ENCODE measurements around the gene PGA5.
A peak's percentile ranks its signal among the peaks of the same experiment; 100 is the strongest.
"Not testable (repeated sequence)": the region's sequence is repeated elsewhere in the genome, so short reads cannot be mapped to it uniquely, and the experiment has no call there.

The PGA5 gene

DNA sequence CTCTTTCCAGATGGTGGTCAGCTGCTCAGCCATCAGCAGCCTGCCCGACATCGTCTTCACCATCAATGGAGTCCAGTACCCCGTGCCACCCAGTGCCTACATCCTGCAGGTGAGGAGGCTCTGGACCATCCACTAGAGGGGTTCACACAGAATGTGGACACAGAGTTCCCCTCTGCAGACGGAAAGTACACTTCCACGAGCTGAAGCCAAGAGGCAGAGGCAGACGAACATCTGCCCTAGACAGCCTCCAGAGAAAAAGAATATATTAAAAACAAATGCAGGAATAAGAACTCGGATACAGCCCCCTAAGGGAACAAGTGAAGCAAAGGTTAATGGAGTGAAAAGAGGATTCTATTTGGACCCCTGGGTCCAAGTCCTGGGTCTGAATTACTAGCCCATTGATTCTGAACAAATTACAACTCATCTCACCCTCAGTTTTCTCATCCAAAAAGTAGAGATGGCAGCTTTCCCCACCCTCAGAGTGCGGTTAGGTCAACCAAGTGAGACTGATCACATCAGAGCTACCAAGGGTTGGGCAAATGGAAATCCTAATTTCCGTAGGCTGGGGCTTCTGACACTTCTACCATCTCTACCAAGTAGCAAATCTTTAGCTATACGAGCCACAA, 29.5 kb upstream of the PGA5 start:
- H3K4me3 Mint-ChIP-seq; H3K36me3 Mint-ChIP-seq (ENCODE audit: low read depth); intact Hi-C loops (cut with micrococcal nuclease); H3K9me3 Mint-ChIP-seq; H3K27me3 Mint-ChIP-seq; H3K27ac Mint-ChIP-seq; H3K4me1 Mint-ChIP-seq (ENCODE audit: low read depth): not testable (repeated sequence)

GRCh38 chr11:61212202-61212601, 28.8 kb upstream of the PGA5 start:
- H3K27ac Mint-ChIP-seq; intact Hi-C loops (cut with micrococcal nuclease); H3K9me3 Mint-ChIP-seq; H3K27me3 Mint-ChIP-seq; H3K4me1 Mint-ChIP-seq (ENCODE audit: low read depth); H3K4me3 Mint-ChIP-seq; H3K36me3 Mint-ChIP-seq (ENCODE audit: low read depth): not testable (repeated sequence)

DNA sequence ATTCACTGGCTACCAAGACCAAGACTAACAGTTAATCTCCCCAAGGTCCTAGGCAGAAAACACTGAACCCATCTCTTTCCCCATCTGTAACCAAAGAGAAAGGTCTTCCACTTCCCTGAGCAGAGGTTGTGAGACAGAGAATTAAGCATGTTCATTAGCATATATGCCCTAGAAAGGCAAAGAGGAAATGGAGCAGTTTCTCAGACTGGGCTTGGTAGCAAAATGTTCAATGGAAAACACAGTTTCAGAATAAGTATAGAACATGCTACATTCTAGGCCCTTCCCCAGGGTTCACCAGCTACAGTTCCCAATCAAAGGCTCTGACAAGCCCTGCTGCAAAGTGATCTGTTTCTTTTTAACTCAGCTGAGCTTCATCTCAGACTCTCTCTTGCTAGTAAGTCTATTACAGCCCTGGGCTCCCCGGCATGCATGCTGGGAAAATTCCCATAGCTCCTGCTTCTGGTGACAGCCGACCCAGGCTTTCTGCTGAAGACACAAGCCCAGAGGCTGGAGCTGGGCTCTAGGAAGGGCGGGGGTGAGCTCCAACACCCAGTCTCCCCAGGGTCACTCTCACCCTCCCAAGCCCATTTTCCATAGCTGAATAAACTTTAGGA, 27.2 kb upstream of the PGA5 start:
- H3K36me3 Mint-ChIP-seq (ENCODE audit: low read depth); H3K9me3 Mint-ChIP-seq; H3K4me1 Mint-ChIP-seq (ENCODE audit: low read depth); H3K4me3 Mint-ChIP-seq; H3K27me3 Mint-ChIP-seq; H3K27ac Mint-ChIP-seq; intact Hi-C loops (cut with micrococcal nuclease): not testable (repeated sequence)

- intact Hi-C loops (cut with micrococcal nuclease); H3K4me3 Mint-ChIP-seq; H3K27ac Mint-ChIP-seq; H3K36me3 Mint-ChIP-seq (ENCODE audit: low read depth); H3K4me1 Mint-ChIP-seq (ENCODE audit: low read depth); H3K9me3 Mint-ChIP-seq; H3K27me3 Mint-ChIP-seq: not testable (repeated sequence)
Observed at GRCh38 chr11:61218306-61218705, 22.7 kb upstream of the PGA5 start.

- H3K9me3 Mint-ChIP-seq; H3K4me1 Mint-ChIP-seq (ENCODE audit: low read depth); H3K27ac Mint-ChIP-seq; H3K4me3 Mint-ChIP-seq; H3K36me3 Mint-ChIP-seq (ENCODE audit: low read depth); H3K27me3 Mint-ChIP-seq; intact Hi-C loops (cut with micrococcal nuclease): not testable (repeated sequence)
Observed at GRCh38 chr11:61219016-61219415, 22.0 kb upstream of the PGA5 start.

DNA sequence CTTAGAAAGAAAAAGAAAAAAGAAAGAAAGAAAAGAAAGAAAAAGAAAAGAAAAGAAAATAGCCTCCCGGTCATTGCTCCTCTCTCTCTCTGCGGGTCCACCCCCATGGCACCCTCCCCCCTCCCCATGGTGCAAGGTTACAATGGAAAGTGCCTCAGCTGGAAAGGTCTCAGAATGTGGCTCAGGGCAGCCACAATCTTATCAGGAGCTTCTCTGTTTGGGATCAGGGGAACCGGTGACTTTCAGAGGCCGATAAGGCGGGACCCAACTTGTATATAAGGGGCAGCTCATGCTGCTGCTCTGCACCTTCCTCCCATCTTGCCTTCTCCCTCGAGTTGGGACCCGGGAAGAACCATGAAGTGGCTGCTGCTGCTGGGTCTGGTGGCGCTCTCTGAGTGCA, 18.9 kb upstream of the PGA5 start, which contains the start of gene PGA4:
PGA4 (plus strand) TSS at position 301 of the 400 bp plus-strand sequence; CDS start at position 355, 54 bp downstream.
- H3K36me3 Mint-ChIP-seq (ENCODE audit: low read depth); H3K27me3 Mint-ChIP-seq; H3K9me3 Mint-ChIP-seq; H3K4me1 Mint-ChIP-seq (ENCODE audit: low read depth); H3K27ac Mint-ChIP-seq; H3K4me3 Mint-ChIP-seq; intact Hi-C loops (cut with micrococcal nuclease): not testable (repeated sequence)

DNA sequence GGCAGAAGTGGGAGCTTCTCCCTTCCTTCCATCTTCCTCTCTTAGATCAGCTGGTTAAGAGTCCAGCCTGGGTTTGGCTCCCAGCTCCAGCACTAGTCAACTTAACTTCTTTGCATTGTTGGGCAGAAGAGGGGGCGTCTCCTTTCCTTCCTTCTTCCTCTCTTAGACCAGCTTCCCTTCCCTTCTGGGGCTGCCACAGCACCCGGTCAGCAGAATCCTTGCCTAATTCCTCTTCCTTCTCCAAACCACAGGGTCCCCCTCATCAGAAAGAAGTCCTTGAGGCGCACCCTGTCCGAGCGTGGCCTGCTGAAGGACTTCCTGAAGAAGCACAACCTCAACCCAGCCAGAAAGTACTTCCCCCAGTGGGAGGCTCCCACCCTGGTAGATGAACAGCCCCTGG, 18.3 kb upstream of the PGA5 start:
- H3K27me3 Mint-ChIP-seq; H3K9me3 Mint-ChIP-seq; H3K4me1 Mint-ChIP-seq (ENCODE audit: low read depth); H3K27ac Mint-ChIP-seq; H3K4me3 Mint-ChIP-seq; intact Hi-C loops (cut with micrococcal nuclease); H3K36me3 Mint-ChIP-seq (ENCODE audit: low read depth): not testable (repeated sequence)

DNA sequence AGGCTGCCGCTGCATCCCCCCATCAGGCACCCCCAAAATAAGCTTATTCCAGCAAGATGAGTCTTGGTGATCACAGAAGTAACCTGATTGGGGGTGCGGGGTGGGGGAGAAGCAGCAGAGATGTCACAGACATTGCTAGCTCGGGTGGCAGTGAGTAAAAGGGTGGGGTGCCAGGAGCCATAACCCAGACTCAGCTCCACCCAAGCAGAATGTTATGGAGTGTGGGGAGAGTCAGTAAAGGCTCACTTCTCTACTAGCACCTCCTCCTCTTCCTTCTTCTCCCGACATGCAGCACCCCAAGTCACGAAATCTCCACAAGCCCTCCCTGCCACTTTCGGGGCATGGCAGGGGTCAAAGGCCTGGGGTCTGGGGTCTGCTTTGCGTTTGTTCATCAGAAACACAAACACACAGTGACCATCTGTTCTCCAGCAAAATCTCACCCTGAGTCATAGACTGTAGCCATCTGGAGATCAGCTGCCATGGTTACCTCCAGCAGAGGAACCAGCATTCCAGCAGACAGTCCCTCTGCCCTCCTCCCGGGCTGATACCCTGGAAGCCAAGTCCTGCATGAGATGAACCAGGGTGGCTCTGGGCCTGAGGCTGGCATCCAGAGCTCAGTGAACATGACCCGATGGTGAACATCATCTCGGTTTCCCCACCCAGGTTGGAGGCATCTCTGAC, 14.4 kb upstream of the PGA5 start:
- H3K27me3 Mint-ChIP-seq; H3K9me3 Mint-ChIP-seq; H3K4me3 Mint-ChIP-seq; intact Hi-C loops (cut with micrococcal nuclease); H3K27ac Mint-ChIP-seq; H3K36me3 Mint-ChIP-seq (ENCODE audit: low read depth); H3K4me1 Mint-ChIP-seq (ENCODE audit: low read depth): not testable (repeated sequence)

DNA sequence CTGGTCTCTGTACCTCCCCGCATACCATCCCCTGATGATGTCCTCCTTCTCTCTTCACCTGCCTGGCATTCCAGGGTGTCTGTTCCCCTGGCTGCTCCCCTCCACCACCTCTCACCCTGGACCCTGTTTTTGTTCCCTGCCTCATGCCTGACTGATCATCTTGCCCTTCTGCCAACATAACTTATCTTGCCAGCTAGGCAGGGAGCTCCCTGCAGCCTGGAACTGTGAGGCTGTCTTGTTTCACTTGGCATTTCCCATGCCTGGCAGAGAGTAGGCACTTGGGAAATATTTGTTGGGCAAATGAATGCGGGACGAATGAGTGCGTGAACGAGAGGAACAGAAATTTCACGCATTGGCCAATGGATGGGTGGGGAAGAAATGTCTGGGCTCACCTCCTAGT, 11.5 kb upstream of the PGA5 start:
- intact Hi-C loops (cut with micrococcal nuclease); H3K9me3 Mint-ChIP-seq; H3K27me3 Mint-ChIP-seq; H3K36me3 Mint-ChIP-seq (ENCODE audit: low read depth); H3K4me1 Mint-ChIP-seq (ENCODE audit: low read depth); H3K4me3 Mint-ChIP-seq; H3K27ac Mint-ChIP-seq: not testable (repeated sequence)

DNA sequence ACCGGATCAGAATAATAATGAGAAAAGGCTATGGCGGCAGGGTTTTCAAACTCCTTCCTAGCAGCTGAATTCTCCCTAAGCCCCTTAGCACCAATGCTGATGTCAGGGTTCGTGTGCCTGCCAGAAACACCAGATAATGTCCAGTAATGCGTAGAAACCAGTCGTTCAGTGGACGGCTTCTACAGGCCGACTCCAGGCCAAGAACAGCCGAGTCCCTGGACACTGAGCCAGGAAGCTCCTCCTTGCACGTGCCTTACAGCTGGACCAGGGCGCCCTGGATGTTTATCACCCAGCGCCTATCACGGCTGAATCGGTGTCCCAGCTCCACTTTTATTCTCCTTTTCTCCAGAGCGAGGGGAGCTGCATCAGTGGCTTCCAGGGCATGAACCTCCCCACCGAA, 9.9 kb upstream of the PGA5 start:
- H3K27ac Mint-ChIP-seq; H3K4me1 Mint-ChIP-seq (ENCODE audit: low read depth); intact Hi-C loops (cut with micrococcal nuclease); H3K9me3 Mint-ChIP-seq; H3K4me3 Mint-ChIP-seq; H3K36me3 Mint-ChIP-seq (ENCODE audit: low read depth); H3K27me3 Mint-ChIP-seq: not testable (repeated sequence)

- H3K36me3 Mint-ChIP-seq (ENCODE audit: low read depth); H3K9me3 Mint-ChIP-seq; H3K27me3 Mint-ChIP-seq; H3K4me3 Mint-ChIP-seq; H3K4me1 Mint-ChIP-seq (ENCODE audit: low read depth); H3K27ac Mint-ChIP-seq; intact Hi-C loops (cut with micrococcal nuclease): not testable (repeated sequence)
Observed at GRCh38 chr11:61231585-61231984, 9.4 kb upstream of the PGA5 start.

DNA sequence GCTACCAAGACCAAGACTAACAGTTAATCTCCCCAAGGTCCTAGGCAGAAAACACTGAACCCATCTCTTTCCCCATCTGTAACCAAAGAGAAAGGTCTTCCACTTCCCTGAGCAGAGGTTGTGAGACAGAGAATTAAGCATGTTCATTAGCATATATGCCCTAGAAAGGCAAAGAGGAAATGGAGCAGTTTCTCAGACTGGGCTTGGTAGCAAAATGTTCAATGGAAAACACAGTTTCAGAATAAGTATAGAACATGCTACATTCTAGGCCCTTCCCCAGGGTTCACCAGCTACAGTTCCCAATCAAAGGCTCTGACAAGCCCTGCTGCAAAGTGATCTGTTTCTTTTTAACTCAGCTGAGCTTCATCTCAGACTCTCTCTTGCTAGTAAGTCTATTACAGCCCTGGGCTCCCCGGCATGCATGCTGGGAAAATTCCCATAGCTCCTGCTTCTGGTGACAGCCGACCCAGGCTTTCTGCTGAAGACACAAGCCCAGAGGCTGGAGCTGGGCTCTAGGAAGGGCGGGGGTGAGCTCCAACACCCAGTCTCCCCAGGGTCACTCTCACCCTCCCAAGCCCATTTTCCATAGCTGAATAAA, 8.3 kb upstream of the PGA5 start:
- H3K4me1 Mint-ChIP-seq (ENCODE audit: low read depth); intact Hi-C loops (cut with micrococcal nuclease); H3K9me3 Mint-ChIP-seq; H3K27me3 Mint-ChIP-seq; H3K36me3 Mint-ChIP-seq (ENCODE audit: low read depth); H3K4me3 Mint-ChIP-seq; H3K27ac Mint-ChIP-seq: not testable (repeated sequence)

DNA sequence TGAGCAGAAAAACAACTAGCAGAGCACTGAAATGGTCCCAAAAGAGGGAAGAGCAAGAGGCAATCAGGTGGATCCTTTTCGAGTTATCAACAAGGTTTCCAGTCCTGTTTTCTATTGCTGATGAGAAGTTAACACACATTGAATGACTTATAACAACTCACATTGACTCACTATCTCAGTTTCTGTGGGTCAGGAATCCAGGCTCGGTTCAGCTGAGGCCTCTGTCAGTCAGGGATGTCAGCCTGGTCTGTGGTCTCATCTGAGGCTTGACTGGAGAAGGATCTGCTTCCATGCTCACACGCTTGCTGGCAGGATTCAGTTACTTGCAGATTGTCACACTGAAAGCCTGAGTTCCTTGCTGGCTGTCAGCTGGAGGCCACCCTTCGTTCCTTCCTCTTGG, 3.8 kb upstream of the PGA5 start:
- H3K36me3 Mint-ChIP-seq (ENCODE audit: low read depth); intact Hi-C loops (cut with micrococcal nuclease); H3K4me1 Mint-ChIP-seq (ENCODE audit: low read depth); H3K27ac Mint-ChIP-seq; H3K4me3 Mint-ChIP-seq; H3K9me3 Mint-ChIP-seq; H3K27me3 Mint-ChIP-seq: not testable (repeated sequence)

DNA sequence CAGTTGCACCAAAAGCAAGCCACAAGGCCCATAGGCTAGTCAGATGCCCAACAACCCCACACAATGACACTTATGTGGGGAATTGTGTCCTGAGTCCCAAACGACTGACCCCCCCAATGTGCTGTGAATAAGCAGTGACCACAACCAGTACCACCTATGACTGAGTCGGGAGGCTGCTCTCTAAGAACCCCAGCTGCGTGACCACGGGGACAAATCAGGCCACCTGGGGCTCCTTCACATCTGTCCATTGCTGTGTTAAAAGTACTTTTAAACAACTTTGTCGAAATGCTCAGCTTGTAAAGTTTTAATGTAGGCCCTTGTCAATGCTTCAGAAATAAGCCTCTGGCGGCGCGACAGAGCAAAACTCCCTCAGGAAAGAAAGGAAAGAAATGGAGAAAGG, 687 bp upstream of the PGA5 start:
- H3K27me3 Mint-ChIP-seq; intact Hi-C loops (cut with micrococcal nuclease); H3K4me1 Mint-ChIP-seq (ENCODE audit: low read depth); H3K36me3 Mint-ChIP-seq (ENCODE audit: low read depth); H3K9me3 Mint-ChIP-seq: not testable (repeated sequence)
- Mint-ChIP-seq H3K27ac (peak overlapping the region; percentile 77), H3K4me3 (peak overlapping the region; percentile 44)

DNA sequence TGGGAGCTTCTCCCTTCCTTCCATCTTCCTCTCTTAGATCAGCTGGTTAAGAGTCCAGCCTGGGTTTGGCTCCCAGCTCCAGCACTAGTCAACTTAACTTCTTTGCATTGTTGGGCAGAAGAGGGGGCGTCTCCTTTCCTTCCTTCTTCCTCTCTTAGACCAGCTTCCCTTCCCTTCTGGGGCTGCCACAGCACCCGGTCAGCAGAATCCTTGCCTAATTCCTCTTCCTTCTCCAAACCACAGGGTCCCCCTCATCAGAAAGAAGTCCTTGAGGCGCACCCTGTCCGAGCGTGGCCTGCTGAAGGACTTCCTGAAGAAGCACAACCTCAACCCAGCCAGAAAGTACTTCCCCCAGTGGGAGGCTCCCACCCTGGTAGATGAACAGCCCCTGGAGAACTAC, 551 bp downstream of the PGA5 start:
- H3K27me3 Mint-ChIP-seq; H3K4me1 Mint-ChIP-seq (ENCODE audit: low read depth); H3K27ac Mint-ChIP-seq; H3K9me3 Mint-ChIP-seq; intact Hi-C loops (cut with micrococcal nuclease); H3K4me3 Mint-ChIP-seq; H3K36me3 Mint-ChIP-seq (ENCODE audit: low read depth): not testable (repeated sequence)
